Activated T-cell treated with anti-CD3 and anti-CD28 coated beads, Interleukin-2, amount 50 U/mL, for 72 hours (primary cell): Measurements from ENCODE around the gene SOBP. TPM values are rescaled to one million over a fixed set of nuclear protein-coding genes. Genes with fewer than 3 reads are reported as not detected.
"Not testable (repeated sequence)": the region's sequence is repeated elsewhere in the genome, so short reads cannot be mapped to it uniquely, and the experiment has no call there.

ENCODE experiments used
- ATAC-seq, 2 donors: fragments of 150-1000 bp; cut with Tn5 transposase; replicated peaks in 1 of 2; 2 replicates each; pipeline ENCODE4 v1.10.0; 2021; ENCODE audit warnings: moderate library complexity in 2 of 2, mild to moderate bottlenecking in 1 of 2
- DNase-seq, 2 donors: peaks; one replicate each; pipeline ENCODE4 v3.0.0; 2021 to 2022; ENCODE audit warnings: mixed read lengths in 1 of 2
- H3K27ac Mint-ChIP-seq: one replicate; pipeline ENCODE4 v1.8.0; 2022; ENCODE audit warnings: mild to moderate bottlenecking, moderate library complexity, mixed read lengths
- H3K27me3 Mint-ChIP-seq: one replicate; pipeline ENCODE4 v1.8.0; 2022; ENCODE audit warnings: low read depth, mixed read lengths
- H3K36me3 Mint-ChIP-seq, 2 donors: one replicate each; pipeline ENCODE4 v1.8.0; 2022; ENCODE audit warnings: mixed read lengths in 2 of 2, mild to moderate bottlenecking in 1 of 2; ENCODE audit not compliant: insufficient read depth in 2 of 2
- H3K4me1 Mint-ChIP-seq: one replicate; pipeline ENCODE4 v1.8.0; 2022; ENCODE audit warnings: low read depth, mixed read lengths
- H3K4me3 Mint-ChIP-seq, 2 donors: one replicate each; pipeline ENCODE4 v1.8.0; 2022; ENCODE audit warnings: mild to moderate bottlenecking in 2 of 2, mixed read lengths in 2 of 2, moderate library complexity in 2 of 2
- H3K9me3 Mint-ChIP-seq, 2 donors: one replicate each; pipeline ENCODE4 v1.8.0; 2022; ENCODE audit warnings: mixed read lengths in 2 of 2
- total RNA-seq, 2 donors: library from RNA; stranded (reverse); gene quantifications; one replicate each; pipeline ENCODE4 v1.2.3, GENCODE V29; 2022

The SOBP gene
- total RNA-seq, 2 donors from 2014 or later = 0.44 to 0.91 TPM

DNA sequence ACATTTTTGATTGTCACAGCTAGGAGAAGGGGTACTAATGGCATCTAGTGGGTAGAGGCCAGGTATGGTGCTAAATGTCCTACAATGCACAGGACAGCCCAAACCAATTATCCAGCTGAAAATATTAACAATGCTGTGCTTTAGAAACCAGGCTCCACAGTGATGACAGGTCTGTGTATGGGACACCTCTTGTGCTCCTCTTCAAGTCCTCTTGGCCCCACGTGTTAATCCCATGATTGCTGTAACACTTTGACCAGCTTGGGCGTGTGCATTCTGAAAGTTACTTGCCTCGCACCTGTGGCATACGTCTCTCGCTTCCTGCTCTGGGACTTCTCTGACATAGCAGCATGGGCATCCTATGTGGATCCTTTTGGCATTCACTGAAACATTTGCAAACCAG is 29.3 kb downstream of the SOBP start:
- not testable (repeated sequence) for H3K27ac Mint-ChIP-seq, H3K4me1 Mint-ChIP-seq, H3K9me3 Mint-ChIP-seq, H3K4me3 Mint-ChIP-seq, DNase-seq, H3K27me3 Mint-ChIP-seq, ATAC-seq
- peaks cover 2 to 10% of the 10 kb centered on the region in 2 donors for H3K36me3 Mint-ChIP-seq

DNA sequence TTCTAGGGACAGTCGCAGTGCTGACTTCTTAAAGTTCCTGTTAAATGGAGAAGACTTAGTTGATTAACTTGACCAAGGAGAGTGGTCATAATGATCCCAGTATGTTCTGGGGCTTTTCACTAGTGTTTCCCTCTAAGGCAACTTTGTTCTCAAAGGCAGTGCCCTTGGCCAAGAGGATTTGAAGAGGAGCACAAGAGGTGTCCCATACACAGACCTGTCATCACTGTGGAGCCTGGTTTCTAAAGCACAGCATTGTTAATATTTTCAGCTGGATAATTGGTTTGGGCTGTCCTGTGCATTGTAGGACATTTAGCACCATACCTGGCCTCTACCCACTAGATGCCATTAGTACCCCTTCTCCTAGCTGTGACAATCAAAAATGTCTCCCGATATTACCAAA is 30.8 kb downstream of the SOBP start:
- H3K4me1 Mint-ChIP-seq, H3K27me3 Mint-ChIP-seq, H3K36me3 Mint-ChIP-seq, H3K4me3 Mint-ChIP-seq, H3K9me3 Mint-ChIP-seq, ATAC-seq, DNase-seq, H3K27ac Mint-ChIP-seq: not testable (repeated sequence)

DNA sequence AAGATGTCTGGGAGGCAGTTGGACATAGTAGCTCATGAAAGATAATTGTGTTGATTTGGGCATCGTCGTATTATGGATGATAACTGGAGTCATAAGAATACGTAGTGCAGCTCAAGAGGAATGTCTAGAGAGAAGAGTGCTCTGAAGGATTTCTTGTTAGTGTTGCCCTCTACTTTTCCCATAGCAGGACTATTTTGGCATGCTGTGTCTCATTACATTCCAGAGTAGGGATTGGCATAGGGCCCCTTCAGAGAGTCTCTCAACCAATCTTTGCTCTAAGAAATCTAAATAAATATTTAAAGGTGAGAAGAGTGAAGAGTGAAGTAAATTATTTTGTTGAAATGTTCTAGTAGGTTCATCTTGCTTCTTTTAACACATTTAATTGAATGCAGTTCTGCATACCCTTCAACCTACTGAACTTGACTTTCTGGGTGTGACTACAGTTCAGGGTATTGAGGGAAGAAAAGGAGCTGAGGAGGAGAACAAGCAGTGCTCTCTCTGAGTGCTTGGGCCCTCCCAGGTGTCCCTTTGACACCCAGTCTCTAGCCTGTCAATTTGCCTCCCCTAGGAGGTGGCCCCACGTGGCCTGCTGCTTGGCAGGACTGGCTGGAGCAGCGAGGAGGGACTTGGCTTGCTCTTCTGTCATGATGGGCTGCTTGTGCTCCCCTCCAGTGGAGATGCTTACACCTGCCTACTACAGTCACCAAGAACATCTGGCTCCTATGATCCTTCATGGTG is 33.3 kb downstream of the SOBP start:
- H3K4me3 Mint-ChIP-seq = no peak overlapping the region
- H3K4me1 Mint-ChIP-seq = no peaks in the 10 kb centered on the region
- no peaks in the 10 kb centered on the region for H3K9me3 Mint-ChIP-seq
- H3K36me3 Mint-ChIP-seq = no peaks in the 10 kb centered on the region
- H3K27ac Mint-ChIP-seq = no peak overlapping the region
- ATAC-seq = no peak
- H3K27me3 Mint-ChIP-seq = no peaks in the 10 kb centered on the region
- no peak for DNase-seq

DNA sequence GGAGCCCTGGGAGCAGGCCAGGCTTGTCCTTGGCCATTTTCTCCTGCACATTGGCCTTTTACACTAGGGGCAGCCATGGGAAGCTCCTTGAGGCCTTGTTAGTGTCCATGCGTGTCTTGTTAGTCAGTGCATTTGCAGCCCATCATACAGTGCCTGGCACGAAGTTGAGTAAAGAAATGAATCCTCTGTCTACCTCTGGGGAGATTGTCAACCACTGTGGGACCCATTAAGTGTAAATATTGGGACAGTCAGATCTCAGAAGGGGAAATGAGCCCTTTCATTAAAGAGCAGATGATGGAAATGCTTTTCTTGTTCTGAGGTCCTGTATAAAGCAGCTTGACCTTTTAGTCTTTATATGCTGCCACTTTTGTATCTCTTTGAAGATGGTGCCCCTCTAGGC is 33.9 kb downstream of the SOBP start:
- no peak overlapping the region for H3K27ac Mint-ChIP-seq
- no peaks in the 10 kb centered on the region for H3K4me1 Mint-ChIP-seq
- H3K9me3 Mint-ChIP-seq = no peaks in the 10 kb centered on the region
- no peaks in the 10 kb centered on the region for H3K36me3 Mint-ChIP-seq
- H3K4me3 Mint-ChIP-seq = no peak overlapping the region
- DNase-seq = no peak
- ATAC-seq = no peak
- H3K27me3 Mint-ChIP-seq = no peaks in the 10 kb centered on the region

DNA sequence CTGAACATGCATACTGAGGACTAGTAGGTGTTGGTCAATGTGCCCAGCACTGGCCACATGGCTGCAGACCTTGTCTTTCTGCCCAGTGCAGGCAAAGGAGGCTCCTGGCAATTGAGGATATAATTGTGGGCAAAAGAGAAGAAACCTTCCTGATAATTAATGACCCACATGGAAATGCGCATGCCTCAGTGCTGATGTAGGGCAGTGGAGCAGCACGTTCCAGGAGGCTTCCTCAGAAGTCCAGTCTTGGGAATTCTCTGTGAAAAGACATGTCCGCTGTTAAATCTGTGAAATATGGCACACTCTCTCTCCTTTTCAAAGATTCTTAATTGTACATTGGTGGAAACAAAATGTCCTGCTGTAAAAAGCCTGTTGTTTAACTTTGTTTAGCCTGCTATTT is 34.7 kb downstream of the SOBP start:
- ATAC-seq (no peak), DNase-seq (no peak)
- Mint-ChIP-seq H3K4me3 (no peak overlapping the region), H3K9me3 (no peaks in the 10 kb centered on the region), H3K4me1 (no peaks in the 10 kb centered on the region), H3K36me3 (no peaks in the 10 kb centered on the region), H3K27me3 (no peaks in the 10 kb centered on the region), H3K27ac (no peak overlapping the region)

DNA sequence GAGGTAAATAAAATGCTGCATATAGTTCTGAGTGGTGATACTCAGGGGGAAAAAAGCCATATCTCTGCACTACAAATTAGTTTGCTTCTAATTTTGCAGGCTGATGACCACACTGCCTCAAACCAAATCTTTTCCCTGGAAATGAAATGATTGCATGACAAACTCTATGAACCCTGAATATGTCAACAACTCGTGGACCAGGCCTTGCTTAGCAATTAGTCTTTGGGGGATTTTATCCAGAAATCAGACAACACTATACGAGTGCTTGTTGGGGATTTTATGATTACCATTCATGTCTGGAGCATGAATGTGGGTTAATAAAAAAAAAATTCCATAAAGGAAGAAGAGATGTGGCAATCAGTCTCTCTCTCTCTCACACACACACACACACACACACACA is 42.0 kb downstream of the SOBP start:
- H3K9me3 Mint-ChIP-seq = no peaks in the 10 kb centered on the region
- DNase-seq = no peak
- H3K27ac Mint-ChIP-seq = no peak overlapping the region
- ATAC-seq = no peak
- H3K4me3 Mint-ChIP-seq = no peak overlapping the region
- no peaks in the 10 kb centered on the region for H3K27me3 Mint-ChIP-seq
- H3K36me3 Mint-ChIP-seq = no peaks in the 10 kb centered on the region
- no peaks in the 10 kb centered on the region for H3K4me1 Mint-ChIP-seq

- no peaks in the 10 kb centered on the region for H3K36me3 Mint-ChIP-seq
- H3K27me3 Mint-ChIP-seq = no peaks in the 10 kb centered on the region
- no peak for DNase-seq
- no peak overlapping the region for H3K27ac Mint-ChIP-seq
- H3K9me3 Mint-ChIP-seq = no peaks in the 10 kb centered on the region
- no peaks in the 10 kb centered on the region for H3K4me1 Mint-ChIP-seq
- no peak overlapping the region for H3K4me3 Mint-ChIP-seq
- ATAC-seq = no peak
Measured at GRCh38 chr6:107532706-107533105, 42.8 kb downstream of the SOBP start.

- no peak for DNase-seq
- no peak overlapping the region for H3K27ac Mint-ChIP-seq
- no peaks in the 10 kb centered on the region for H3K9me3 Mint-ChIP-seq
- H3K27me3 Mint-ChIP-seq = no peaks in the 10 kb centered on the region
- H3K4me3 Mint-ChIP-seq = no peak overlapping the region
- ATAC-seq = no peak
- no peaks in the 10 kb centered on the region for H3K36me3 Mint-ChIP-seq
- H3K4me1 Mint-ChIP-seq = no peaks in the 10 kb centered on the region
Measured at GRCh38 chr6:107533415-107534059, 43.6 kb downstream of the SOBP start.

DNA sequence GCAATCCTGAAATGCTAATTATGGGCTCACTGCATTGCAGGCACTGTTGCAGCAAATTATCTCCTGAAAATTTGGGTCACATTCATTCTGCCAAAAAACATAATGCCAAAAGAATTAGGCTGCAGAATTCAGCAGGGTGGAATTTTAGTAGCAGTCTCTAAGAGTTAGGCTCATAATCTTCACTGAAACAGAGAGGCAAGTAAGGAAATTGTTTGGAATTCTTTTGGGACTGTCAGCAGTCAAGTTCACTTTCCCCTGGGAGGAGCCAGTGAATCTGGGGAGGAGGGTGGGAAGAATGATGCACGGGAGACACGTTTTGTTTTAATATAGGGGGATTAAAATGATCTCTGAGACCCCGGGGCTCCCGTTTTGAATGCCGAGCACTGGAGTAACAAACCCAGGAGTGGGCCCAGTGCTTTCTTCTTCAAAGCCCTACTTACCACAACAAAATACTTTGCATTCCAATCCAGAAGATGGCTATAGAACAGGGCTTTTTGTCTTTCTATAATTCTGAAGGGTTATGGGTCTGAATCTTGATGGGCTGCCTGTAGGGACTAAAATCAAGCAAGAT is 44.7 kb downstream of the SOBP start:
- H3K36me3 Mint-ChIP-seq = no peaks in the 10 kb centered on the region
- H3K4me3 Mint-ChIP-seq = no peak overlapping the region
- no peak overlapping the region for H3K27ac Mint-ChIP-seq
- no peaks in the 10 kb centered on the region for H3K4me1 Mint-ChIP-seq
- no peaks in the 10 kb centered on the region for H3K9me3 Mint-ChIP-seq
- DNase-seq (no peak), ATAC-seq (no peak)
- peaks cover 5% of the 10 kb centered on the region for H3K27me3 Mint-ChIP-seq

- no peak overlapping the region for H3K4me3 Mint-ChIP-seq
- peaks cover 6% of the 10 kb centered on the region for H3K27me3 Mint-ChIP-seq
- H3K36me3 Mint-ChIP-seq = no peaks in the 10 kb centered on the region
- no peak overlapping the region for H3K27ac Mint-ChIP-seq
- no peaks in the 10 kb centered on the region for H3K4me1 Mint-ChIP-seq
- DNase-seq = no peak
- ATAC-seq = no peak
- H3K9me3 Mint-ChIP-seq = no peaks in the 10 kb centered on the region
Measured at GRCh38 chr6:107535626-107536025, 45.7 kb downstream of the SOBP start.

GRCh38 chr6:107536180-107536961 is 46.5 kb downstream of the SOBP start:
- Mint-ChIP-seq H3K36me3 (no peaks in the 10 kb centered on the region), H3K27me3 (peaks cover 6% of the 10 kb centered on the region), H3K9me3 (no peaks in the 10 kb centered on the region), H3K27ac (no peak overlapping the region), H3K4me1 (no peaks in the 10 kb centered on the region), H3K4me3 (no peak overlapping the region)
- ATAC-seq (no peak), DNase-seq (no peak)

DNA sequence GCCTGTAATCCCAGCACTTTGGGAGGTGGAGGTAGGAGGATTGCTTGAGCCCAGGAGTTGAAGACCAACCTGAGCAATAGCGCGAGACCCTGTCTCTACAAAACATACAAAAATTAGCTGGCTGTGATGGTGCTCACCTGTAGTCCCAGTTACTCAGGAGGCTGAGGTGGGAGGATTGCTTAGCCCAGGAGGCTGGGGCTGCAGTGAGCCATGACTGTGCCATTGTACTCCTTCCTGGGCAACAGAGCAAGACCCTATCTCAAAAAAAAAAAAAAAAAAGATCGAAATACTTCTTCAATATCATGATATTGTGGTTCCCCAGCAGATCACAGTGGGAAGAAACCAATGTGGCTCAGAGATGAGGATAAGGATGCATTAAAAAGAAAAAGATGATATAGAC is 47.6 kb downstream of the SOBP start:
- Mint-ChIP-seq H3K4me3 (no peak overlapping the region), H3K36me3 (no peaks in the 10 kb centered on the region), H3K9me3 (no peaks in the 10 kb centered on the region), H3K27me3 (peaks cover 15% of the 10 kb centered on the region), H3K27ac (no peak overlapping the region), H3K4me1 (no peaks in the 10 kb centered on the region)
- ATAC-seq (no peak), DNase-seq (no peak)

DNA sequence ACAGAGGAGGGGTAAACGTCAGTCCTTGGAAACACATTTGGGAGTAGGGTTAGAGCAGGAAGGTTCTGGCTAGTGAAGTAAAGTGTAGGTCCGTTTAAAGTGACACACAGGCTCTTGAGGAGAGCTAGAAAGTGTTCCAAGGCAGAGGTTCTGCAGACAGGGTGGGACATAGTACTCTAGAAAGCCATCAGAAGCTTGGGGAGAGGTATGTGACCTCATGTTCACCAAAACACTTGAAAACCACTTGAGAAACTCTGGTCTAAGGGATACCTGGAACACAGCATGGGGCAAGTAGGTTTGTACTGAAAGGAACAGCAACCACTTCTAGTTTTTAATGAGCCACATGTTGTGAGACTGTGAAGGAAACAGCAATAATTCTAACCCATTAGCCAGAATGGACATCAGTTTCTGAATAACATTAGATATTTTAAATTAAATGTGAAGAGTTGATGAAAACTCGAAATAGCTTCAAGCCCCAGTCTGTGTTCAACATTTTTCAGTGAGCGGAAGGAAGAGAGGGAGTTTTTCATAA is 49.0 kb downstream of the SOBP start:
- H3K27me3 Mint-ChIP-seq = peaks cover 25% of the 10 kb centered on the region
- no peaks in the 10 kb centered on the region for H3K9me3 Mint-ChIP-seq
- no peaks in the 10 kb centered on the region for H3K36me3 Mint-ChIP-seq
- no peak overlapping the region for H3K4me3 Mint-ChIP-seq
- H3K4me1 Mint-ChIP-seq = no peaks in the 10 kb centered on the region
- DNase-seq = no peak
- no peak overlapping the region for H3K27ac Mint-ChIP-seq
- no peak for ATAC-seq
